ENCODE results near the gene AVL9. TPM values are rescaled to one million over a fixed set of nuclear protein-coding genes. Genes with fewer than 3 reads are reported as not detected.
"Not testable (repeated sequence)": the region's sequence is repeated elsewhere in the genome, so short reads cannot be mapped to it uniquely, and the experiment has no call there.

The AVL9 gene
- total RNA-seq, 1 experiment from 2014 or later, result 75.9 TPM

- DNase-seq (ENCODE audit: low read depth), result not testable (repeated sequence)
Measured at GRCh38 chr7:32637611-32638010, 142.3 kb downstream of the AVL9 start.

Other genes starting within 250 kb of the AVL9 start
- gene LSM5, start 5.1 kb upstream of the AVL9 start, total RNA-seq (2014; rRNA removed), result 75.4 and 107 TPM in 2 replicates